ENCODE results near the gene MYCBP2.
"Not testable (repeated sequence)": the region's sequence is repeated elsewhere in the genome, so short reads cannot be mapped to it uniquely, and the experiment has no call there.

MYCBP2 gene

DNA sequence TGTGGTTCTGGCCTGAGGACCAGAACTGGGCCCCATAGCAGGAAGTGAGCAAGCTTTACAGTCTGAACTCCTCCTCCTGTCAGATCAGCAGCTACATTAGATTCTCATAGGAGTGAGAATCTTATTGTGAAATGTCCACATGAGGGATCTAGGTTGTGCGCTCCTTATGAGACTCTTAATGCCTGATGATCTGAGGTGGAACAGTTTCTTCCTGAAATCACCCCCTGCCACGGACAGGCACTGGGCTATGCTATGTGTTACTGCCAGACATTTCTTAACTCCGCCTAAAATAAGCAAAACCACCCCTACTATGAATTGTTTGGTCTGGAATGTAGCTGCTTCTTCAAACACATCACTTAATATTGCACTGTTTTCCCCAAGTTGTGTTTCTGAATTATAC is 304.6 kb downstream of the MYCBP2 start:
- DNase-seq: peak; percentile 36

DNA sequence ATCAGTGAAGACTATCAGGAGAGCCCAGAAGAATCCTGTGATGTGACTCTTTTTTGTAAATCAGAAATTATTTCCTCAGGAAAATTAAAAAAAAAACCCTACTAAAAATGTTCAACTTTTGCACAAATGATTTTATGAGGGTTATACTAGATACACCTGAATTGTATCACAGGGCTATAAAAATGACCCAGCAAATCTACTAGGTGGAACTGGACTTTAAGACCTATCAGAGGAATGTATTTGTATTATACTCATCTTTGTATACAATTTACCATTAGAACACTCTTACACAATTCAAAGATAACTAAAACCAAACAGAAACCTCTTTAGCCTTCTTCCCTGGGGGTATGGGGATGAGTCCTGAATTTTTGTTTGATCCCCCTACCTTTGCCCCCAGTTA is 307.1 kb downstream of the MYCBP2 start:
- DNase-seq: no peak

DNA sequence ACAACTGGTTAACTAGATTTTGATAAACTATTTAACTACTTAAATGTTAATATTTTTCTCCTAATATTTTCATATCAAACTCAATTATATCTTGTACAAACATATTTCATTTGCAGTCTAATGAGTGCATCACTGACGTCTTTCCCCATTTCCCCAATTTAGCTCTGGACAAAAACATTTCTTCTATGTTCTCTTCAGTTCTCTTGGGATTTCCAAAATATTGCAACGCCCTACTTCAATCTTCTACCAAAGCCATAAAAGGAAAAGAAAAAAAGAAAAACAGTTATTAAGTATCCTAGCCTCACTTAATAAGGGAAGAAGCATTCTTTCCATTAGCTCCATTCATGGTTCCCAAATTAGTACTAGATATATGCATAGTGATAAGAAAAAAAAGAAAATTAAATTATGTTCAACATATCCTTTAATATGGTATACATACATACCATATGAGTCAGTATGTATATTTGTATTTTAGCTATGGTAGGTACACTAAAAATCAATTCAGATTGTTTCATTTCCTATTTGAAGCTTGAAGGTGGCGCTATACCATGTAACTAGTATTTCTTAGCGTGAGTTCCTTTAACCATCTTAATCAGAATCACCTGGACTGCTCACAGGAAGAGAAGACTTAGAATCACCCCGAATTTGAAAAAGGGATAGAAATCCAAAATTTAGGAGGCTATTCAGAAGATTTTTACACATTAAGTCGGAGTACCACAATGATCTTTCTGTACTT is 309.8 kb downstream of the MYCBP2 start:
- DNase-seq: no peak

DNA sequence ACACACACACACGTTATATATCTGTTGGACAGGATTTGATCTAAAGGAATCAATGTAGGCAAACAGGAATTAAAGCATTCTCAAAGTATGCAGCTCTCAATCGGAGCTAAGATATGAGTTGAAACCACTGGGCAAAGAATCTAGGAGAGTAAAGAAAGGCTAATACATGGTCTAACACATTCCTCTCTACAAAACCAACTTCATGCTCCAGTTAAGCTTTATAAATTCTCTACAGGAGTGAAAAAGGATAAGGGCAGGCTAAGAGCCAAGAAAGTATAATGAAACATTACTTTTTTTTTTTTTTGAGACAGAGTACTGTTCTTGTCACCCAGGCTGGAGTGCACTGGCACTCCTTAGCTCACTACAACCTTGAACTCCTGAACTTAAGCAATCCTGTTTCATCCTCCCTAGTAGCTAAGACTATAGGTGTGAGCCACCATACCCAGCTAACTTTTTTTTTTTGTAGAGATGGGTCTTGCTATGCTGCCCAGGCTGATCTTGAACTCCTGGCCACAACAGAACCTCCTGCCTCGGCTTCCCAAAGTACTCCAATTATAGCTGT is 310.6 kb downstream of the MYCBP2 start:
- DNase-seq: no peak

DNA sequence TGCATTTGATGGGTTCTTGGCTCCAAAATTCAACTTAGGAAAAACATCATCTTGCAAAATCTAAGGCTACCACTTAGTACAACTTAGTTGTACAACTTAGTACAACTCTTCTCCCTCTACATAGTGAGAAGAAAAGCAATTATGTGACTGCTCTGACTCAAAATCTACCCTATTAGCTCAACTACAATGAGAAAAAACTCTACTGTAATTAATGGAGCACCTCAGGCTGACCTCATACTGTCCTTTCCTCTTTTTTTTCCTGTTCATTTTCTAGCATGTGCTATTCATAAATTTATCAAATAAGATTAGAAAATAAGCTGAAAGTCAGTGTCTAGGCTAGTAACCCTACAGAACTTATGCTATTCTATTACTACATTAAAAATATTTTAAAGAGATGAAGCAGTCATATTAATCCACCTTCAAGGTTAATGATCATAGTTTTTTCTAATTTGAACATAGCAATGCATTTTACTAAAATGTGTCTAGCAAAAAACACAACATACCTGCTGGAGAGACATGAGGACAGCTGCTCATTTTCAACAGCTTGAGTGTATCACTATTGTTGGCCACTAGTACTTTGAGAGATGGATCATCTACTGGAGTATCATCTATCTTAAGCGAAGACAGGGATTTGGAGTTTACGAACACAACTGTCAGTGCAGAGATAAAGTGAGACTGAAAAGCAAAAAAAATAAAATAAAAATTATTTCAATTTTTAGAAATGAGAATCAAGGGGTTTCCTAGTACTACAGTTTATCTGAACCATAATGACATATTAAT is 311.8 kb downstream of the MYCBP2 start:
- no peak for DNase-seq

DNA sequence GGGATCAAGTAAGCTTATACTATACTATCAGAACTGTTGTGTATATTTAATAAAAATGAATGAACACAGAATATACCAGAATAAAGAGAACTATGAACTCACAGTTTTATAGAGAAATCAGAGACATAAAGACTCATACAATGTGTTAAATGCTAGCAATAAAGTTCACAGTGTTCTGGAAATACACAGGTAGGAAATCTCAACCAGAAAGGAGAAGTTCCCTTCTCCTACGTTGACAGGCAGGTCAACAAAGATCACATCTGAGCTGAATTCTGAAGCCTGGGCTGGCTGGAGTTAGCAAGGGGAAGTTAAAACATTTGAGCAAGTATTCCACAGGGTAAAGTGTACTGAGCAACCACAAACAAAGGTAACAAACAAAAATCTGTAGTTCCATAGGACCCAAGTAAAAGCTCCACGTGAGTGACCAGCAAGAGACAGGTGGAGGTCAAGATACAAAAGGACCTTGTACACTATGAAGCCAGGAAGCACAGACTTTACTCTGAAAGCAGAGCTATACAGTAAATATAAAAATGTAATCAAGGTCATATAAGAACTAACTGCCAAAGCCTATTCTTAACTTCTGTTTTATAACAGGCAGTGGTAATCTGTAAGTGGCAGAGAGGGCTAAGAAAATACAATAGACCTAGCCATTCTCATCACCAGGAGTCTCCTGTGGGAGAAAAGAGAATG is 312.9 kb downstream of the MYCBP2 start:
- no peak for DNase-seq

DNA sequence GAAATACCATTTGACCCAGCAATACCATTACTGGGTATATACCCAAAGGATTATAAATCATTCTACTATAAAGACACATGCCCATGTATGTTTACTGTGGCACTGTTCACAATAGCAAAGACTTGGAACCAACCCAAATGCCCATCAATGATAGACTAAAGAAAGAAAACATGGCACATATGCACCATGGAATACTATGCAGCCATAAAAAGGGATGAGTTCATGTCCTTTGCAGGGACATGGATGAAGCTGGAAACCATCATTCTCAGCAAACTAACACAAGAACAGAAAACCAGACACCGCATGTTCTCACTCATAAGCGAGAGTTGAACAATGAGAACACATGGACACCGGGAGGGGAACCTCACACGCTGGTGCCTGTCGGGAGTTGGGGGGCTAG is 317.2 kb downstream of the MYCBP2 start:
- not testable (repeated sequence) for DNase-seq

DNA sequence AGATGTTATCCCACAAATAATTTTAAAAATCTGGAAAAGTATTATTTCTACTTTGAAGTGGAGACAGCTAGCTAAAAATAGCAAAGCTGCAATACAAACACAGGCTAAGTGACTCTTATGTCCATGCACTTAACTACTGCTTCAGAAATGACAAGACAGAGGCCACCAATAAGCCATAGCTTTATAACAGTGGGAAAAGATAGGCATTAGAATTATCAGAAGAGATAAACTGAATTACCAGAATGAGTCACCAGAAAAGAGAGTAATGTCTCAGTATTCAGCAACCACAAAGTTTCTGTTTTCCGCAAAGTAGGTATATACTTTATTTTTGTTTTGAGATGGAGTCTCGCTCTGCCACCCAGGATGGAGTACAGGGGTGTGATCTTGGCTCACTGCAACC is 317.9 kb downstream of the MYCBP2 start:
- DNase-seq: no peak

DNA sequence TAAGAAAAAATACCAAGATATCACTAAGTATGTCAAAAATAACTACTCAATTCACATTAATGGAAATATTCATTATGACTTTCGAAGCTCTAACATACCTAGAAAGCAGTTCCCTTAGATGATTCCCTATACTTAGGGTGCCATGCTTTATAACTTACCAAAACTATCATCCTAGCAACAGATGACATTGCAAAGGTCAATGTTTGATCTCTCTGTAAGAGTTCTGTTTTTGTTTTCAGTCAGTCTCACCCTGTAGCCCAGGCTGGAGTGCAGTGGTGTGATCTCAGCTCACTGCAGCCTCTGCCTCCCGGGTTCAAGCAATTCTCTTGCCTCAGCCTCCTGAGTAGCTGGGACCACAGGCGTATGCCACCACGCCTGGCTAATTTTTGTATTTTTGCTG is 318.6 kb downstream of the MYCBP2 start:
- not testable (repeated sequence) for DNase-seq

DNA sequence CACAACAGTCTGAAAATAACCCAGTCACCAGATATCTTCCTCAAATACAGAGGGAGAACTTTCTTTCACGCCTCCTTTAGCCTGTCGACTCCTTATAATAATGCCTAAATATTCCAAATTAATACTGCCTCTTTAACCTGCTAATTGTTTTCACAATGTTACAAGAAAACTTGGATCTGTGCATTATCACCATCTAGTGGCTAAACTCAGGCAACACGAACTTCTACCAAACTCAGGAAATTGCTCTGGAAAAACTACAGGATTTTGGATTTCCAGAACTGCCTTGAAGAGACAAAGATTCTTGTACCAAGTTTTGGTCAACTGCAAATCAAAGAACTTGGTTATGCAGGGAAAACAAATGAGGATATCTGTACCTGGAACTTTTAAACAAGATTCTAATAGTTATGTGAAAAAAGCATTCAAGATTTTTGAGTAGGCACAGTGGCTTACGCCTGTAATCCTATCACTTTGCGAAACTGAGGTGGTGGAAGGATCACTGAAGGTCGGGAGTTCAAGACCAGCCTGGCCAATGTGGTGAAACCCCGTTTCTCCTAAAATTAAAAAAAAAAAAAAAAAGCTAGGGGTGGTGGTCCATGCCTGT is 324.2 kb downstream of the MYCBP2 start:
- DNase-seq: peak; percentile 25

DNA sequence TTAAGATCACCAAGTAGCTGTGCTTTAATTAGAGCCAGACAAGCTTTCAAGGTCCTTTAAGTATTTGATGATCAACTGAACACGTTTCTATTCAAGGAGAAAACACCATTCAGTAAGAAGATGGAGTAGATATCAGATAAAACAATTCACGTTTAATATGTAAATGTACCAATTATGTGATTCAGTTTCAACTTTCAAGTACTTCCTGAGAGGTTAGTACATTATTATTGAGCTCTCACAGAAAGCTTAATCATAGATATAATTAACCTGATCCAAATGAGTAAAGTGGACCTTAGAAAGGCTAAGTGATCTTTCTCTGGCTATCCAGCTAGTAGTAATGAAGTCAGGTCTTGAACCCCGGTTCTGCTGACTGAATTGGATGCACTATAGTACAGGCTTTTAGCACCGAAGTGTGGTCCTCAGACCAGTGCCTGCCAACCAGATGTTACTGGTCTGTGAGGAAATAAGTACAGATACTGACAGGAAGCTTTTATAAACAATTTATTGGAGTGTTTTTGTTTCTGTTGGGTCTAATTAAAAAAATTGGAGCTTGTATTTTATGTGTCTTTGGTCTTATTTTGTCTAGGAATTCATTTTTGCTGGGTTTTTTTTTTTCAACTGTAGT is 324.8 kb downstream of the MYCBP2 start:
- no peak for DNase-seq

DNA sequence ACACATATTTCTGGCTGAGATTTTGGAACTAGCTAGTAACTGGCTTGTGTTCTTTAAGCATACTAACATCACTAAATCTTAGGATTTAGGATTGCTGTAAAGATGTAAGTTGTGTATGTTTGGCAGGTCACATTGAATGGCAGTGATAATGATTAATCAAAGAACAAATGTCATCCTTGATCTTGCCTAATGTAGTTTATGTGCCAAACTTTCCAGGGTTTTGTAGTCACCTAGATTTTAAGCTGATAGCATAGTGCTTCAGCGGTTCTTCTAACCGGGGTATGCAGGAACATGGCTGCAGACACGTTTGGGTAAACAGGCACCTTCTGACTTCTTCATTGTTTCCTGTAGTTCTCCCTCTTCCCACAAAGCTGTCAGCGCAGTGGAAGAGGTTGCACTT is 325.4 kb downstream of the MYCBP2 start:
- DNase-seq: no peak

DNA sequence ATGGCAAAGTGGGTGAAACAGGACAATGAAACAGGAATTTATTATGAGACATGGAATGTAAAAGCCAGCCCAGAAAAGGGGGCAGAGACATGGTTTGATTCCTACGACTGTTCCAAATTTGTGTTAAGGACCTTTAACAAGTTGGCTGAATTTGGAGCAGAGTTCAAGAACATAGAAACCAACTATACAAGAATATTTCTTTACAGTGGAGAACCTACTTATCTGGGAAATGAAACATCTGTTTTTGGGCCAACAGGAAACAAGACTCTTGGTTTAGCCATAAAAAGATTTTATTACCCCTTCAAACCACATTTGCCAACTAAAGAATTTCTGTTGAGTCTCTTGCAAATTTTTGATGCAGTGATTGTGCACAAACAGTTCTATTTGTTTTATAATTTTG is 326.4 kb downstream of the MYCBP2 start:
- no peak for DNase-seq

Data from EL (cell line).